Measurements from ENCODE around the gene SH3RF3. TPM values are rescaled to one million over a fixed set of nuclear protein-coding genes. Genes with fewer than 3 reads are reported as not detected.

The SH3RF3 gene
- total and polyA plus RNA-seq, 10 of the 15 experiments (the other 5 are each of a cell fraction or from before 2014, with no cell fraction given): 0.08 to 8.8 (median 2.3) TPM

- TF ChIP-seq, protein P1, sequence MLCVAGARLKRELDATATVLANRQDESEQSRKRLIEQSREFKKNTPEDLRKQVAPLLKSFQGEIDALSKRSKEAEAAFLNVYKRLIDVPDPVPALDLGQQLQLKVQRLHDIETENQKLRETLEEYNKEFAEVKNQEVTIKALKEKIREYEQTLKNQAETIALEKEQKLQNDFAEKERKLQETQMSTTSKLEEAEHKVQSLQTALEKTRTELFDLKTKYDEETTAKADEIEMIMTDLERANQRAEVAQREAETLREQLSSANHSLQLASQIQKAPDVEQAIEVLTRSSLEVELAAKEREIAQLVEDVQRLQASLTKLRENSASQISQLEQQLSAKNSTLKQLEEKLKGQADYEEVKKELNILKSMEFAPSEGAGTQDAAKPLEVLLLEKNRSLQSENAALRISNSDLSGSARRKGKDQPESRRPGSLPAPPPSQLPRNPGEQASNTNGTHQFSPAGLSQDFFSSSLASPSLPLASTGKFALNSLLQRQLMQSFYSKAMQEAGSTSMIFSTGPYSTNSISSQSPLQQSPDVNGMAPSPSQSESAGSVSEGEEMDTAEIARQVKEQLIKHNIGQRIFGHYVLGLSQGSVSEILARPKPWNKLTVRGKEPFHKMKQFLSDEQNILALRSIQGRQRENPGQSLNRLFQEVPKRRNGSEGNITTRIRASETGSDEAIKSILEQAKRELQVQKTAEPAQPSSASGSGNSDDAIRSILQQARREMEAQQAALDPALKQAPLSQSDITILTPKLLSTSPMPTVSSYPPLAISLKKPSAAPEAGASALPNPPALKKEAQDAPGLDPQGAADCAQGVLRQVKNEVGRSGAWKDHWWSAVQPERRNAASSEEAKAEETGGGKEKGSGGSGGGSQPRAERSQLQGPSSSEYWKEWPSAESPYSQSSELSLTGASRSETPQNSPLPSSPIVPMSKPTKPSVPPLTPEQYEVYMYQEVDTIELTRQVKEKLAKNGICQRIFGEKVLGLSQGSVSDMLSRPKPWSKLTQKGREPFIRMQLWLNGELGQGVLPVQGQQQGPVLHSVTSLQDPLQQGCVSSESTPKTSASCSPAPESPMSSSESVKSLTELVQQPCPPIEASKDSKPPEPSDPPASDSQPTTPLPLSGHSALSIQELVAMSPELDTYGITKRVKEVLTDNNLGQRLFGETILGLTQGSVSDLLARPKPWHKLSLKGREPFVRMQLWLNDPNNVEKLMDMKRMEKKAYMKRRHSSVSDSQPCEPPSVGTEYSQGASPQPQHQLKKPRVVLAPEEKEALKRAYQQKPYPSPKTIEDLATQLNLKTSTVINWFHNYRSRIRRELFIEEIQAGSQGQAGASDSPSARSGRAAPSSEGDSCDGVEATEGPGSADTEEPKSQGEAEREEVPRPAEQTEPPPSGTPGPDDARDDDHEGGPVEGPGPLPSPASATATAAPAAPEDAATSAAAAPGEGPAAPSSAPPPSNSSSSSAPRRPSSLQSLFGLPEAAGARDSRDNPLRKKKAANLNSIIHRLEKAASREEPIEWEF (IDR thresholded peaks at IDR 0.05; ENCODE audit: insufficient replicate concordance, low read depth, low read length): no peak
- TF ChIP-seq, protein P2, sequence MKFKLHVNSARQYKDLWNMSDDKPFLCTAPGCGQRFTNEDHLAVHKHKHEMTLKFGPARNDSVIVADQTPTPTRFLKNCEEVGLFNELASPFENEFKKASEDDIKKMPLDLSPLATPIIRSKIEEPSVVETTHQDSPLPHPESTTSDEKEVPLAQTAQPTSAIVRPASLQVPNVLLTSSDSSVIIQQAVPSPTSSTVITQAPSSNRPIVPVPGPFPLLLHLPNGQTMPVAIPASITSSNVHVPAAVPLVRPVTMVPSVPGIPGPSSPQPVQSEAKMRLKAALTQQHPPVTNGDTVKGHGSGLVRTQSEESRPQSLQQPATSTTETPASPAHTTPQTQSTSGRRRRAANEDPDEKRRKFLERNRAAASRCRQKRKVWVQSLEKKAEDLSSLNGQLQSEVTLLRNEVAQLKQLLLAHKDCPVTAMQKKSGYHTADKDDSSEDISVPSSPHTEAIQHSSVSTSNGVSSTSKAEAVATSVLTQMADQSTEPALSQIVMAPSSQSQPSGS (IDR thresholded peaks at IDR 0.05; ENCODE audit: low read length): no peak
- TF ChIP-seq IKZF1 (conservative IDR thresholded peaks at IDR 0.05) (no peak), EED (IDR thresholded peaks at IDR 0.05; ENCODE audit: low read depth) (no peak)
These were observed 301.3 kb downstream of the SH3RF3 start (continued) for GRCh38 chr2:109430329-109430636.

DNA sequence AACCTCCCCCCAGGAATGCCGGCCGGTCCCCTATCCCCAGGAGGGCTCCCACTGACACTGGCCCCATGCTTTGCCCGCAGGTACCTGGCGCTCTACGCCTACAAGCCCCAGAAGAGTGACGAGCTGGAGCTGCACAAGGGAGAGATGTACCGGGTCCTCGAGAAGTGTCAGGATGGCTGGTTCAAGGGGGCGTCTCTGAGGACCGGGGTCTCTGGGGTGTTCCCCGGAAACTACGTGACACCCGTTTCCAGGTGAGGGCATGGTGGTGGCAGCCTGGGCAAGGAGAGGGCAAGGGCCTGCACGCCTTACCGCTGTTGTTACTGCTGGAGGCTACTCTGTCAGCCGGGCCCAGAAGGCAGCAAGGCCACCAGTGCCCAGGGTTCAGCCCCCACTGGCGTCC, 303.4 kb downstream of the SH3RF3 start:
- no peak for ATAC-seq
- POLR2A ChIA-PET: no interaction called here
- in situ Hi-C loops (cut with MboI): no loop called here
- intact Hi-C loops (cut with micrococcal nuclease; ENCODE audit: unreplicated experiment): no loop called here
- BruUV-seq (replicated peaks): no TSS peak
- SMC1A ChIA-PET (ENCODE audit: uncharacterized antibody, unreplicated experiment): no interaction called here
- no peaks in the 10 kb centered on the region for H3K36me3 ChIP-seq (ENCODE audit: control insufficient read depth in 2 of 2, insufficient read depth in 2 of 2, low read length in 1 of 2)
- CTCF ChIA-PET: no interaction called here
- H3K27me3 ChIP-seq (replicated peaks in 1 of 2; ENCODE audit: control insufficient read depth in 2 of 2, insufficient read depth in 2 of 2, low read length in 1 of 2): no peaks in the 10 kb centered on the region
- no peaks in the 10 kb centered on the region for H3K4me1 ChIP-seq (ENCODE audit: control insufficient read depth, insufficient read depth, low read length)
- H3K27ac ChIP-seq (ENCODE audit: control insufficient read depth, insufficient read depth): no peak overlapping the region
- RAD21 ChIA-PET (ENCODE audit: unreplicated experiment): no interaction called here
- WGBS (ENCODE audit: insufficient coverage, insufficient replicate concordance, low lambda C conversion rate, missing lambda C conversion rate): 60% methylated on average over 17 of the region's 17 CpGs
- TF ChIP-seq NRF1 (conservative IDR thresholded peaks at IDR 0.05; ENCODE audit: low read depth, low read length) (no peak), HDAC2 (IDR thresholded peaks at IDR 0.05) (no peak), CBX5 (IDR thresholded peaks at IDR 0.05; ENCODE audit: low read depth) (no peak), ATF7 (IDR thresholded peaks at IDR 0.05; ENCODE audit: low read depth) (no peak), ZNF274 (IDR thresholded peaks at IDR 0.05; ENCODE audit: insufficient read depth, insufficient read length) (no peak)
- no peak for DNase-seq (ENCODE audit: low read depth, low spot score)
- no peak for FAIRE-seq
- H3K9ac ChIP-seq (ENCODE audit: control insufficient read depth, insufficient read depth, low read length): no peak overlapping the region
- H3K4me3 ChIP-seq: no peak overlapping the region
- no peaks in the 10 kb centered on the region for H3K9me3 ChIP-seq (replicated peaks; ENCODE audit: control insufficient read depth, insufficient read depth, low read length)
- no peaks in the 10 kb centered on the region for H3K79me2 ChIP-seq (ENCODE audit: control insufficient read depth, insufficient read depth, low read length)
- H2AFZ ChIP-seq (ENCODE audit: control insufficient read depth, low read depth, low read length): no peak overlapping the region
- no peak overlapping the region for H3K4me2 ChIP-seq (ENCODE audit: control insufficient read depth, insufficient read depth)
- no peaks in the 10 kb centered on the region for H4K20me1 ChIP-seq (ENCODE audit: control insufficient read depth, insufficient read depth)

Data from GM12878 (cell line).